Measurements from ENCODE around the gene ARFRP1. TPM values are rescaled to one million over a fixed set of nuclear protein-coding genes. Genes with fewer than 3 reads are reported as not detected.

Gene ARFRP1
- polyA plus RNA-seq, 3 donors: 18.2 to 31.1 (median 20.7) TPM

GRCh38 chr20:63702036-63702665 lies 5.6 kb downstream of the ARFRP1 start:
- no peak for DNase-seq
- Histone ChIP-seq H4K20me1 (ENCODE audit: insufficient read depth, low read length) (peaks cover 59% of the 10 kb centered on the region), H3K4me3 (replicated peaks in 1 of 3; ENCODE audit: low read depth in 2 of 3, low read length in 3 of 3) (no peak overlapping the region), H2AFZ (ENCODE audit: insufficient read depth, low read depth, low read length, poor library complexity, severe bottlenecking) (no peak overlapping the region), H3K36me3 (replicated peaks in 1 of 2; ENCODE audit: control insufficient read depth in 1 of 2, insufficient read depth in 2 of 2, low read length in 2 of 2) (peaks cover 27 to 29% of the 10 kb centered on the region in 2 donors), H3K9me3 (replicated peaks in 1 of 2; ENCODE audit: control insufficient read depth in 1 of 2, insufficient read depth in 1 of 2, low read length in 2 of 2) (no peaks in the 10 kb centered on the region), H3K9ac (ENCODE audit: insufficient read depth, low read length, poor library complexity, severe bottlenecking) (no peak overlapping the region), H3K27me3 (ENCODE audit: control insufficient read depth in 2 of 2, insufficient read depth in 2 of 2, low read length in 2 of 2) (peaks cover 0 to 4% of the 10 kb centered on the region in 2 donors), H3K27ac (ENCODE audit: low read depth in 1 of 2, low read length in 2 of 2) (no peak overlapping the region), H3K4me2 (replicated peaks; ENCODE audit: extremely low read depth, low read length, poor library complexity, severe bottlenecking) (no peak overlapping the region), H3K79me2 (ENCODE audit: insufficient read depth, low read length) (peaks cover 21% of the 10 kb centered on the region), H3K4me1 (ENCODE audit: control insufficient read depth in 1 of 2, insufficient read depth in 2 of 2, low read length in 2 of 2) (peaks cover 13 to 14% of the 10 kb centered on the region in 2 donors)
- no peaks in the 10 kb centered on the region for H3K9me3 Mint-ChIP-seq
- H3K36me3 Mint-ChIP-seq: peaks cover 26 to 37% of the 10 kb centered on the region in 2 donors
- H3K27me3 Mint-ChIP-seq (ENCODE audit: low read depth in 3 of 3): peaks cover 2 to 9% (median 3%) of the 10 kb centered on the region in 3 donors
- H3K4me1 Mint-ChIP-seq: peaks cover 14% of the 10 kb centered on the region
- intact Hi-C loops (cut with micrococcal nuclease): no loop called here
- TF ChIP-seq CTCF (IDR thresholded peaks at IDR 0.05): no peak
- 97% methylated on average over 15 of the region's 16 CpGs for WGBS (ENCODE audit: insufficient coverage)
- no peak overlapping the region for H3K4me3 Mint-ChIP-seq
- no peak overlapping the region for H3K27ac Mint-ChIP-seq

- H3K4me1 ChIP-seq (ENCODE audit: control insufficient read depth in 1 of 2, insufficient read depth in 2 of 2, low read length in 2 of 2): peaks cover 13 to 14% of the 10 kb centered on the region in 2 donors
- Mint-ChIP-seq H3K4me1 (peaks cover 13% of the 10 kb centered on the region), H3K27me3 (ENCODE audit: low read depth in 3 of 3) (peaks cover 3 to 15% (median 3%) of the 10 kb centered on the region in 3 donors), H3K27ac (no peak overlapping the region), H3K36me3 (peaks cover 22 to 36% of the 10 kb centered on the region in 2 donors), H3K9me3 (no peaks in the 10 kb centered on the region), H3K4me3 (no peak overlapping the region)
- H3K27me3 ChIP-seq (ENCODE audit: control insufficient read depth in 2 of 2, insufficient read depth in 2 of 2, low read length in 2 of 2): peaks cover 0 to 11% of the 10 kb centered on the region in 2 donors
- intact Hi-C loops (cut with micrococcal nuclease): no loop called here
- H3K36me3 ChIP-seq (replicated peaks in 1 of 2; ENCODE audit: control insufficient read depth in 1 of 2, insufficient read depth in 2 of 2, low read length in 2 of 2): peaks cover 27% of the 10 kb centered on the region in 2 donors
- WGBS (ENCODE audit: insufficient coverage): 90% methylated on average over 11 of the region's 14 CpGs
- peaks cover 63% of the 10 kb centered on the region for H4K20me1 ChIP-seq (ENCODE audit: insufficient read depth, low read length)
- H3K4me2 ChIP-seq (replicated peaks; ENCODE audit: extremely low read depth, low read length, poor library complexity, severe bottlenecking): no peak overlapping the region
- H3K9ac ChIP-seq (ENCODE audit: insufficient read depth, low read length, poor library complexity, severe bottlenecking): no peak overlapping the region
- TF ChIP-seq CTCF (IDR thresholded peaks at IDR 0.05): no peak
- H2AFZ ChIP-seq (ENCODE audit: insufficient read depth, low read depth, low read length, poor library complexity, severe bottlenecking): no peak overlapping the region
- DNase-seq: no peak
- no peak overlapping the region for H3K4me3 ChIP-seq (replicated peaks in 1 of 3; ENCODE audit: low read depth in 2 of 3, low read length in 3 of 3)
- peaks cover 14% of the 10 kb centered on the region for H3K79me2 ChIP-seq (ENCODE audit: insufficient read depth, low read length)
- no peak overlapping the region for H3K27ac ChIP-seq (ENCODE audit: low read depth in 1 of 2, low read length in 2 of 2)
- H3K9me3 ChIP-seq (replicated peaks in 1 of 2; ENCODE audit: control insufficient read depth in 1 of 2, insufficient read depth in 1 of 2, low read length in 2 of 2): no peaks in the 10 kb centered on the region
Observed at GRCh38 chr20:63701329-63702035, 6.3 kb downstream of the ARFRP1 start.

Measured in CD14-positive monocyte (primary cell).